Activated naive CD8-positive, alpha-beta T cell treated with anti-CD3 and anti-CD28 coated beads, Interleukin-2, amount 50 U/mL, for 16 hours (primary cell): Measurements from ENCODE around the gene MBNL3.

Experiments
- DNase-seq: peaks from one replicate; pipeline ENCODE4 v3.0.0-alpha.2; 2020; ENCODE audit warnings: low read depth, low spot score

MBNL3 gene

DNA sequence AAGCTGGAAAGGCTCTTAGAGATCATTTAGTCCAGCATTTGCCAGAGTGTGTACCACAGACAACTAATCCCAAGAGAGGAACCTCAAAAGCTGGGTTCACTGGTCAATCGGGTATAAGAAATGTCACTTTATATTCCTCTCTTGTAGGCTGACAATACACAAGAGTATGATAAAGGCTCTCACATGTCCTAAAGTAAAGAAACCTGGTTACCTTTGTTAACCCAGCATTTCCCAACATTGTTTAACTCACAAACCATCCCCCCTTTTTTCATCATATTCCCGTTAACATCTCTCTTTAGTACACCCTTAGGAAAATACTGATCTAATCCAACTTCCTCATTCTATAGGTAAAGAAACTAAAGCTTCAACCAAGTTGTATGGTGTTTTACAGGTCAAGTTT lies 74.4 kb downstream of the MBNL3 start:
- DNase-seq: no peak

- no peak for DNase-seq
These were observed 75.4 kb downstream of the MBNL3 start for GRCh38 chrX:132413459-132413858.

DNA sequence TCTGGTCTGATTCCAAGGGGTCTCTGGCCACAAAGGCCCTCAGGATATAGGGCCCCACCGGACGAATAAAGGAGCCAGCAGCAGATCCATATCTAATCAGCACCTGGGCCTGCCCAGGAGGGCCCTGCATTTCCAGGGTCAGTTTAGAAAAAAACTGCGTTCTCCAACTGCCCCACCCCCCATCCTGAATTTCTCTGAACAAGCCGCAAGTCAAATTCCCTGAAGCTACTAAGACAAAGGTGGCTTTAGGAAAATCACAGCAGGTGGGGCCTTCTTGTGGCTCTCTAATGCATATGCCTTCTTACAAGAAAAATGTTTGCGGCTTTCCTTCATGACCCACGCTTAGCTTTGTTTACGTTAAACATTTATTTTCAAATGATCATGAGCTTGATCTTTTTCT lies 76.6 kb downstream of the MBNL3 start:
- DNase-seq: no peak

DNA sequence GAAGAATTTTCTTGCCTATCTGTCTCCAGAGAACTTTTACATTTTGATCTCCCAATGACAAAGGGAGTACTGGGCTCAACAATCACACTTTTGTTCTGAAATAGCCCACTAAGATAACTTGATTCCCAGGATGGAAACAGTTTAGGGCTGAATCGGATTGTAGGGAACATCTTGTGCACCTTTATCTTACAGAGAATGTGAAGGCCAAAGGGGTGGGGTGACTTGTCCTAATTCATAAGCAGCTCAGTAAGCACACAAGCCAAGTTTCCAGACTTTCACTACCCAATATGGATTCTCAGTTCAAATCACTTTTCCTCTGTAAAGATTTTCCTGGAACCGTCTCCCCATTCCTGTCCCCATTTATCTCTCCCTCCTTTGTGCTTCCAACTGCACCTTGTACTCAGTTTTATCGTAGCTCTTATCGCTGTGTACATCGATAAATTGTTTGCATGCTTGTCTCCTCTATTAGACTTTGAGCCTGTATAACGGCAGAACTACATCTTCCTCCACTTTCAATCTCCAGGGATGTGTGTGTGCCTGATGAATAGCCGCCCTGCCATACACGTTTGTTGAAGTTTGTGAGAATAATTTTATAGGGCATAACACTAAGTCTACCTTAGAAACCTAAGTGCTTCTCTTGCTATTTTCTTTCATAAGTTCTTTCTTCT lies 77.4 kb downstream of the MBNL3 start:
- DNase-seq: no peak

GRCh38 chrX:132409780-132410556 lies 78.9 kb downstream of the MBNL3 start:
- DNase-seq: no peak

- DNase-seq: no peak
These were observed 81.1 kb downstream of the MBNL3 start for GRCh38 chrX:132407691-132408090.

DNA sequence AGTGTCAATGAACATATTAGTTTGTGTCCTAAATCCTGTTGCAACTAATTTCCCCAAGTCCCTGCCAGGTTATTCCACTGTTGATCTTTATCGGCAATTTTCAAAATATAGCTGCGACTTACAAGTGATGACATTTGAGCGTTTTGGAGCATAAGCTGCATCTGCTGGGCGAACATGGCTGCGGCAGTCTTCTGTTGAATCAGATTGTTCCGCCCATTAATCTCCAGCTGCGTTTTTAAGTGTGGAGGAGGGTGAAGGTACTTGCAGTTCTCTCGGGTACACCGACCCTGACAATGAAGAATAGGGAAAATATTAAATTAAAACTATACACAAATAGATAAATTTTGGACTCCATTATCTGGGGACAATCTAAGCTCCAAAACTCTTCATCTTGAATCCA lies 82.7 kb downstream of the MBNL3 start:
- no peak for DNase-seq

DNA sequence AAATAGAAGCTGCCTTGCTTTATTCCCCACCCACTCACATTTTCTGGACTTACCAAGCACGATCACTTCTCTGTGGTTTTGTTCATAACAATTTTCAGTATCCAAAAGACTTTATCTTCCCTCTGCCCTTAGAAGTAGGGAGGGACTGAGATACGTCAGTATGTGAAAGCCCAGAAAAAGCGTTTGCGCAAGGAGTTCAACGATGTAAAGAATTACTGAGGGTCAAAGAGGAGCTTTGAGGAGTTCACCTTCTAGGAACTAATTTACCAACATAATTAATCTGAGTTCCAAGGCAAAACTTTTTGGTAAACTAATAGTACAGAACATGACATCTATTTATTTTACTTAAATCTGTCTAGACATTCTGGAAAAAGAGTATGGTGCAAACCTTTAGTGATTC lies 84.6 kb downstream of the MBNL3 start:
- DNase-seq: no peak

DNA sequence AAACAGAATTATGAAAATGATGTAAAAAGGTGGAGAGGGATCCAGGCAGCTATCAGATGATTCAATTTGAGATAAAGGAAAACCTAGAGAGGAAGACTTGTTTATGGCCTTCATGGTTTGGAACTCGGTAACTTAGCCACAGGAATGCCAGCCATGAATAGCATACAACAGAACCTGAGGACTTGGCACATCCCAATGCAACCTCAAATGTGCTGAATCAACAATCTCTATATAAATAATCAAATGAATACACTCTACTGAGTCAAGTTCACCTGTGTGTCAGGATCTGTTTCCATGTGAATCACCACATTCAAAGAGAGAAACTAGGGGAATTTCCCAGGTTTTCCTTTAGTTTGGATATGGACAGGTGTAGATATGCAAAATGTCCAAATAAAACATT lies 86.9 kb downstream of the MBNL3 start:
- DNase-seq: no peak

- DNase-seq: no peak
These were observed 88.1 kb downstream of the MBNL3 start for GRCh38 chrX:132400706-132401105.

GRCh38 chrX:132395645-132396044 lies 93.2 kb downstream of the MBNL3 start:
- no peak for DNase-seq

DNA sequence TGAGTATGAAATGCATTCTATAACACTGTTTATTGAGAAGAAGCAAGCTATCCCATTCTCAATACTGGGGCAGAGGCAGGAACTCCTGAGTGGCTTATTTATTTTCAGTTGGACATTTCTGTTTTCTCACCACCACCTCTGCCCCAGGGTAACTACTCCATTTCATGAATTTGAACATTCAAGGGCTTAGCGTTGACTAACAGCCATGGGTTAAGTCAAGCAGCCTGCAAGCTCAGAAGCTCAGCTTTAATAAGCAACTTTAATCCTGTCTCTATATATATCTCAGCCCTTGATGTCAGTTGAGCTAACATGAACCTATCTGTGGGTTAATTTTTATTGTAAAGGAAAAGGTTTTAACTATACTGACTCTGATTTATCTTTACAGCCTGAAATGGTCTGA lies 93.8 kb downstream of the MBNL3 start:
- no peak for DNase-seq

- DNase-seq: no peak
These were observed 94.2 kb downstream of the MBNL3 start for GRCh38 chrX:132394591-132394990.

GRCh38 chrX:132393992-132394391 lies 94.8 kb downstream of the MBNL3 start:
- DNase-seq: no peak

DNA sequence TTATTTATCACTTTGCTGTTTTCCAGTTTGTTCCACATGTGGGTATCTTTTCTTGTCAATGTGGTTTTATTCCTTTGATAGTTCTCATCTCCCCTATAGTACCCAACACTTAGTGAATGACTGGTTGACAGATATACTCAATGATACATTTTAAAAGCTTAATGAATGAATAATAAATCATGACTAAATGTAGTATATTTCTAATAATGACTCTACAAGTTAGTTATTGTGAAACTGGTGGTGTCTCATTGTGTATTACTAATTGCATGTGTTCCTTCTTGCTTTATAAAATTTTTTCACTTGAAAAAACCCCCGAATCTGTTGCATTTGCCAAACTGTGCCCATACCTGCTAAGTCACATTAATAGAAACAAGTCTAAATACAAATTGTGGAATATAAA lies 95.4 kb downstream of the MBNL3 start:
- DNase-seq: no peak

DNA sequence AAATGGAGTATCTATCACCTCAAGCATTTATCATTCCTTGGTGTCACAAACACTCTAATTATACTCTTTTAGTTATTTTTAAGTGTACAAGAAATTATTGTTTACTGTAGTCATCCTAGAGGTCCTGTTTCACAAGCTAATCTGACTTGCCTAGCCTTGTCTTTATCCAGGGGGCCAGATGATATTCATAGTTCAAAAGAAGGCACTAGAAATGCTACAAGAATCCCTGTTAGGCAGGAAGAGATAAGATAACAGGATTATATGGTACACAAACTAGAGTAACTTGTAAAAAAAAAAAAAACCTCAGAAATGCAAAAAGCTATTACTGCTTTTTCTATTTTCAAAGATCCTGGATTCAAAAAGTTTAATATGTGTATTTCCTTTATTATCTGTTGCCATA lies 95.8 kb downstream of the MBNL3 start:
- no peak for DNase-seq

GRCh38 chrX:132390792-132391191 lies 98.0 kb downstream of the MBNL3 start:
- no peak for DNase-seq

GRCh38 chrX:132389480-132389879 lies 99.4 kb downstream of the MBNL3 start:
- no peak for DNase-seq

GRCh38 chrX:132388371-132388770 lies 100.5 kb downstream of the MBNL3 start:
- DNase-seq: no peak

GRCh38 chrX:132384301-132384700 lies 104.5 kb downstream of the MBNL3 start:
- DNase-seq: no peak

DNA sequence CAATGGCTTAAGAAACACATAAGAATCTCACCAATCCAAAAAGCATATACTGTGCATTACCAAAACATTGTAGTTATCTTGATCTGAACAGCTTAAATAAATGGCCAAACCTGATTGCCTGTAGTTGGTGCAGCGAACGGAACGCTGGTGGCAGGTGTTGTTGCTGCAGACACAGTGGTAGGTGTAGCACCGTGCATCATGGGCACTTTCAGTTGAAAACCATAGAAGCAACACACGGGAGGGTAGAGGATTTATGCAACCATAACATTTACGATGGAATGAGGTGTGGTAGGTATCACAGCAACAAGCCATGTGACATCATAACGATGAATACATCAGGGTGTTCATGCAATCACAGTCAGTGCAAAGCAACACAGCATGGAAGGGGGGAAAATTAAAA lies 106.8 kb downstream of the MBNL3 start:
- no peak for DNase-seq

DNA sequence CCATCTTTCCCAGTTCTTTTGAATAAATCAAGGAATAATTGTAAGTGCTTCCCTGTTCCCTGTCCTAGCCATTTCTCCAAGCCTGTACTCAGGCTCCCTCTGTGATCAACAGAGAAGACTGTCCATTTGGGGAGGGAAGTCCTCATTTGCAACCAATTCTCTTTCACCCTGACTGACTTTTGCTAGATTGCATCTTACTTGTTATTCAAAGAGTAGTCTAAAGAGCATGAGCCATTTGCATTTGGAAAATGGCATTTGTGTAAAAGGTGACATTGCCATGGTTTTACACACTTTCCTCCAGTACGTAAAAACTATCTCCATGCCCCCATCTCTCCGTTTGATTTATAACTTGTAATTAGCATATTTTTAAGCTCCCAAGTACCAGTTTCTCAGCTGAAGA lies 110.6 kb downstream of the MBNL3 start:
- no peak for DNase-seq

DNA sequence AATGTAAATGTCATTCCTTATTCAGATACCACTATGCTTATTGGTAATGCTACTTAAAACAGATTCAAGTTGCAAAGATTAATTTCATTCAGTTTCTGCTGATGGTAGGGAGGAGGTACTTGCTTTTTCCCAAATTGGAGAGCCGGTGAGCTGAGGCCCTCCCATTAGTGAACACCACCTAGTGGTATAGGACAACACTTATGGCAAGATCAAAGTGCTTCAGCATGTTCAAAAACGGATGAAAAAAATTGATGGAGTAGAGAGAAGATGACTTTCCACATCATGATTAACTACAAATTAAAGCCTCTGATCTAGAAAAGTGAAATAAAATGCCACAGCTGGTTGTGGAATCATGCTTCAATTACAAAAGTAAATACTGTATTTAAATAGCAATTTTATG lies 112.9 kb downstream of the MBNL3 start:
- DNase-seq: no peak

GRCh38 chrX:132373610-132374009 lies 115.2 kb downstream of the MBNL3 start:
- no peak for DNase-seq
